ENCODE data around the gene RPL13. TPM values are rescaled to one million over a fixed set of nuclear protein-coding genes. Genes with fewer than 3 reads are reported as not detected.

Gene RPL13
- total RNA-seq, 4 donors from 2014 or later: 2,633 to 11,472 (median 5,632) TPM

DNA sequence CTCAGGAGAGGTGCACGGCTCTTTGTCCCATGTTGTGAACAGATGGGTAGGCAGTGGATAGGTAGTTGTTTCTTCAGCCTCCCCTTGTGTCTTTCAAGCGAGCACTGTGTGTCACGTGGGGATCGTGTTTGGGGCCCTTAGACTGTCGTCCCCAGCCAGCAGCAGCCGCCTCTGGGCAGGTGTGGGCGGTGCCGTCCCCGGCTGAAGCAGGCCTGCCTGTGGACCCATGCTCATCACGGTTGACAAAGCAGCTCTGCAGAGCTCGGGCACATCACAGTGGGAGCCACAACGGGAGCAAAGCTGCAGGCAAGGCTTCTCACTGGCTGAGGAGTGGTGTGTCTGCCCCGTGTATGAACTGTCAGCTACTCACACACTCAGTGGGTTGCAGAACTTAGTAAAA lies 4.7 kb upstream of the RPL13 start:
- DNase-seq: no peak
- intact Hi-C loops (cut with DNase I; ENCODE audit: low total_unique reads): no loop called here
- no peaks in the 10 kb centered on the region for H3K27me3 ChIP-seq
- no peaks in the 10 kb centered on the region for H3K36me3 ChIP-seq
- H3K27ac ChIP-seq: no peak overlapping the region
- no peak for TF ChIP-seq CTCF (IDR thresholded peaks at IDR 0.05)
- no peak for TF ChIP-seq POLR2A (IDR thresholded peaks at IDR 0.05)
- no peaks in the 10 kb centered on the region for H3K9me3 ChIP-seq
- H3K4me3 ChIP-seq: no peak overlapping the region
- H3K4me1 ChIP-seq: peaks cover 0 to 4% of the 10 kb centered on the region in 2 donors

- TF ChIP-seq CTCF (IDR thresholded peaks at IDR 0.05) (peak; percentile 44 to 60 (median 58)), POLR2A (IDR thresholded peaks at IDR 0.05) (no peak)
- no peaks in the 10 kb centered on the region for H3K27me3 ChIP-seq
- no peak overlapping the region for H3K4me3 ChIP-seq
- intact Hi-C loops (cut with DNase I; ENCODE audit: low total_unique reads): no loop called here
- DNase-seq: peak; percentile 58 to 72
- peaks cover 0 to 4% of the 10 kb centered on the region in 2 donors for H3K4me1 ChIP-seq
- no peaks in the 10 kb centered on the region for H3K9me3 ChIP-seq
- no peak overlapping the region for H3K27ac ChIP-seq
- no peaks in the 10 kb centered on the region for H3K36me3 ChIP-seq
Observed at GRCh38 chr16:89556750-89557689, 3.5 kb upstream of the RPL13 start.

DNA sequence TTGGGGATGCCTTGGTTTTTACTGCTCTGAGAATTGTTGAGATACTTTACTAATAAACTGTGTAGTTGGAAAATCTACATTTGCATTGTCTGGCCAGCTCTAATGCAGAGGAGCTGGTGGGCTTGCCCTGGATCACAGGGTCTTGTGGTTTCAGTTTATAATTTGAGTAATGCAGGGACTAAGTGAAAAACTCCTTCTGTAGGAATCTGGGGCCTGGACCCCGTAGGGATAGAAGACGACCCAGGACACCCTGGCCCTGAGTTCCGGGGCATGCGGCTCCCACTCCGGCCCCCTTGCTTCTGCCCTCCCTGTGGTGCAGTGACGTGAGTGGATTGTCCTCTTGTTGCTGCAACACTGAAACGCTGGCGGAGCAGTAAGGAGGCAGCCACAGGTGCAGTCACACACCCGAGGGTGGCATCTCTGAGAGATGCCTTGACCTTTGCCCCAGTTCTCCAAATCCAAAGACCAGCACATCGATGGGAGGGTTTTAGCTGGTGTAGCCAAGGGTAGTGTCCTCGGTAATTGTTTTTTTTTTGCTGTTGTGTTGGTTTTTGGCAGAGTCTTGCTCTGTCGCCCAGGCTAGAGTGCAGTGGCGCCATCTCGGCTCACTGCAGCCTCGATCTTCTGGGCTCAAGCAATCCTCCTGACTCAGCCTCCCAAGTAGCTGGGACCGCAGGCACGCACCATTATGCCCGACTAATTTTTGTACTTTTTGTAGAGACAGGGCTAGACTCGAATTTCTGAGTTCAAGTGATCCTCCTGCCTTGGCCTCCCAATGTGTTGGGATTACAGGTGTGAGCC lies 2.6 kb upstream of the RPL13 start:
- no peak for TF ChIP-seq CTCF (IDR thresholded peaks at IDR 0.05)
- TF ChIP-seq POLR2A (IDR thresholded peaks at IDR 0.05): no peak
- Histone ChIP-seq H3K27ac (no peak overlapping the region), H3K36me3 (no peaks in the 10 kb centered on the region), H3K27me3 (no peaks in the 10 kb centered on the region), H3K4me1 (peaks cover 0 to 4% of the 10 kb centered on the region in 2 donors), H3K4me3 (no peak overlapping the region), H3K9me3 (no peaks in the 10 kb centered on the region)
- intact Hi-C loops (cut with DNase I; ENCODE audit: low total_unique reads): no loop called here
- DNase-seq: no peak

- no peak for DNase-seq
- Histone ChIP-seq H3K36me3 (no peaks in the 10 kb centered on the region), H3K4me3 (peak overlapping the region; percentile 72 to 91), H3K4me1 (peaks cover 0 to 17% of the 10 kb centered on the region in 2 donors), H3K9me3 (no peaks in the 10 kb centered on the region), H3K27me3 (no peaks in the 10 kb centered on the region), H3K27ac (peak overlapping the region; percentile 95 to 97)
- TF ChIP-seq POLR2A (IDR thresholded peaks at IDR 0.05) (no peak), CTCF (IDR thresholded peaks at IDR 0.05) (no peak)
- intact Hi-C loops (cut with DNase I; ENCODE audit: low total_unique reads): no loop called here
Observed at GRCh38 chr16:89561142-89561883, 831 bp downstream of the RPL13 start.

Data from uterus (tissue), 4 donors.